IPS DF 6.9 (cell line): ENCODE data around the gene CYP2A7.
"Not testable (repeated sequence)": the region's sequence is repeated elsewhere in the genome, so short reads cannot be mapped to it uniquely, and the experiment has no call there.

Experiments
- DNase-seq: peaks from one replicate; pipeline ENCODE4 v3.0.0-alpha.2; 2013; ENCODE audit warnings: low read depth, low spot score
- H3K27ac ChIP-seq: one replicate; pipeline ENCODE4 v1.5.1; 2013; ENCODE audit warnings: low read length, control low read depth
- H3K27me3 ChIP-seq: 2 replicates; pipeline ENCODE4 v1.6.1; 2013; ENCODE audit warnings: mild to moderate bottlenecking, low read length; ENCODE audit not compliant: control insufficient read depth, insufficient read depth
- H3K36me3 ChIP-seq: 2 replicates; pipeline ENCODE4 v1.6.1; 2013; ENCODE audit warnings: low read length; ENCODE audit not compliant: control insufficient read depth, insufficient read depth
- H3K4me1 ChIP-seq: 2 replicates; pipeline ENCODE4 v1.6.1; 2013; ENCODE audit warnings: low read length; ENCODE audit not compliant: control insufficient read depth, insufficient read depth
- H3K4me3 ChIP-seq: 2 replicates; pipeline ENCODE4 v1.5.1; 2013; ENCODE audit warnings: mild to moderate bottlenecking, low read length
- H3K9me3 ChIP-seq: 2 replicates; pipeline ENCODE4 v1.6.1; 2013; ENCODE audit warnings: low read length, inconsistent platforms; ENCODE audit not compliant: control insufficient read depth, insufficient read depth
- WGBS: extraction: QIAGEN DNeasy Blood & Tissue Kit; methylation state at CpG from one replicate; pipeline ENCODE4 v1.1.7; 2013; ENCODE audit warnings: mixed read lengths, missing lambda C conversion rate; ENCODE audit not compliant: insufficient read length, insufficient coverage; 5-methylcytosine and 5-hydroxymethylcytosine counted together

Gene CYP2A7

GRCh38 chr19:40920300-40921004, 38.4 kb upstream of the CYP2A7 start:
- no peaks in the 10 kb centered on the region for H3K27me3 ChIP-seq
- no peak overlapping the region for H3K4me3 ChIP-seq
- no peak overlapping the region for H3K27ac ChIP-seq
- no CpG with 5 or more reads among the region's 4 CpGs for WGBS
- no peaks in the 10 kb centered on the region for H3K36me3 ChIP-seq
- DNase-seq: no peak
- H3K9me3 ChIP-seq: no peaks in the 10 kb centered on the region
- no peaks in the 10 kb centered on the region for H3K4me1 ChIP-seq

- not testable (repeated sequence) for H3K4me3 ChIP-seq, H3K27me3 ChIP-seq, H3K9me3 ChIP-seq, H3K4me1 ChIP-seq, H3K27ac ChIP-seq, DNase-seq, H3K36me3 ChIP-seq
- no CpG with 5 or more reads among the region's 7 CpGs for WGBS
These were observed 37.7 kb upstream of the CYP2A7 start for GRCh38 chr19:40919530-40920299.

- DNase-seq, H3K4me1 ChIP-seq, H3K27me3 ChIP-seq, H3K27ac ChIP-seq, H3K36me3 ChIP-seq, H3K4me3 ChIP-seq, H3K9me3 ChIP-seq: not testable (repeated sequence)
- no CpG with 5 or more reads among the region's 2 CpGs for WGBS
These were observed 36.3 kb upstream of the CYP2A7 start for GRCh38 chr19:40918303-40918702.

- H3K27ac ChIP-seq: no peak overlapping the region
- no peak overlapping the region for H3K4me3 ChIP-seq
- peaks cover 1% of the 10 kb centered on the region; the same call in 1 of the 2 replicates for H3K4me1 ChIP-seq
- no peaks in the 10 kb centered on the region for H3K27me3 ChIP-seq
- H3K36me3 ChIP-seq: no peaks in the 10 kb centered on the region
- no peak for DNase-seq
- WGBS: no CpG with 5 or more reads among the region's 6 CpGs
- no peaks in the 10 kb centered on the region; the same call in 1 of the 2 replicates for H3K9me3 ChIP-seq
These were observed 26.9 kb upstream of the CYP2A7 start for GRCh38 chr19:40908976-40909375.

GRCh38 chr19:40907968-40908735, 26.1 kb upstream of the CYP2A7 start:
- no CpG with 5 or more reads among the region's 21 CpGs for WGBS
- Histone ChIP-seq H3K36me3 (no peaks in the 10 kb centered on the region), H3K4me3 (no peak overlapping the region), H3K4me1 (peaks cover 1% of the 10 kb centered on the region; the same call in 1 of the 2 replicates), H3K27ac (no peak overlapping the region), H3K27me3 (no peaks in the 10 kb centered on the region), H3K9me3 (no peaks in the 10 kb centered on the region; the same call in 1 of the 2 replicates)
- no peak for DNase-seq

- no peak overlapping the region for H3K27ac ChIP-seq
- H3K9me3 ChIP-seq: no peaks in the 10 kb centered on the region
- H3K4me1 ChIP-seq: peaks cover 1% of the 10 kb centered on the region; the same call in 1 of the 2 replicates
- no peak overlapping the region for H3K4me3 ChIP-seq
- H3K27me3 ChIP-seq: no peaks in the 10 kb centered on the region
- DNase-seq: no peak
- H3K36me3 ChIP-seq: no peaks in the 10 kb centered on the region
These were observed 24.5 kb upstream of the CYP2A7 start for GRCh38 chr19:40906512-40906911.

GRCh38 chr19:40904673-40905156, 22.7 kb upstream of the CYP2A7 start:
- not testable (repeated sequence) for DNase-seq, H3K4me3 ChIP-seq, H3K4me1 ChIP-seq, H3K9me3 ChIP-seq, H3K27me3 ChIP-seq, H3K27ac ChIP-seq, H3K36me3 ChIP-seq
- WGBS: no CpG with 5 or more reads among the region's 10 CpGs

GRCh38 chr19:40901975-40902750, 20.1 kb upstream of the CYP2A7 start:
- H3K9me3 ChIP-seq, H3K27me3 ChIP-seq, H3K27ac ChIP-seq, H3K4me3 ChIP-seq, H3K4me1 ChIP-seq, H3K36me3 ChIP-seq, DNase-seq: not testable (repeated sequence)
- no CpG with 5 or more reads among the region's 6 CpGs for WGBS

GRCh38 chr19:40900521-40900920, 18.5 kb upstream of the CYP2A7 start:
- not testable (repeated sequence) for H3K9me3 ChIP-seq, H3K36me3 ChIP-seq, H3K4me3 ChIP-seq, DNase-seq, H3K27me3 ChIP-seq, H3K4me1 ChIP-seq, H3K27ac ChIP-seq
- no CpG with 5 or more reads among the region's 5 CpGs for WGBS

- H3K4me1 ChIP-seq, H3K27ac ChIP-seq, H3K27me3 ChIP-seq, H3K9me3 ChIP-seq, DNase-seq, H3K36me3 ChIP-seq, H3K4me3 ChIP-seq: not testable (repeated sequence)
- no CpG with 5 or more reads among the region's 12 CpGs for WGBS
These were observed 17.9 kb upstream of the CYP2A7 start for GRCh38 chr19:40899964-40900363.
